Sciatic nerve (tissue), 2 donors: ENCODE measurements around the gene AKT2. TPM values are rescaled to one million over a fixed set of nuclear protein-coding genes. Genes with fewer than 3 reads are reported as not detected.
A peak's percentile ranks its signal among the peaks of the same experiment; 100 is the strongest.

Experiments used
- ATAC-seq: fragments of 200-7000 bp; cut with Tn5 transposase; one replicate; pipeline ENCODE4 v1.9.1; 2020; ENCODE audit warnings: mild to moderate bottlenecking, moderate library complexity
- DNase-seq: peaks from one replicate; pipeline ENCODE4 v3.0.0-alpha.2; 2020; ENCODE audit warnings: low spot score
- intact Hi-C: fragments of 100-400 bp; cut with DNase I; formaldehyde crosslinking; loops from one replicate; pipeline ENCODE4 v1.14.2; 2022
- total RNA-seq: library from RNA; stranded (reverse); fragmentation: NEBNext Ultra II Directional; extraction: Animal tissue kit (Norgen Biotek cat#: 25700); gene quantifications from one replicate; pipeline ENCODE4 v1.2.1, GENCODE V29; 2021
- donor health status: DM: no; HTN: no; CAD: no.
- donor health status: DM: no; HTN: no; CAD: no.

The AKT2 gene
- total RNA-seq, 1 donor from 2014 or later, result 130 TPM

DNA sequence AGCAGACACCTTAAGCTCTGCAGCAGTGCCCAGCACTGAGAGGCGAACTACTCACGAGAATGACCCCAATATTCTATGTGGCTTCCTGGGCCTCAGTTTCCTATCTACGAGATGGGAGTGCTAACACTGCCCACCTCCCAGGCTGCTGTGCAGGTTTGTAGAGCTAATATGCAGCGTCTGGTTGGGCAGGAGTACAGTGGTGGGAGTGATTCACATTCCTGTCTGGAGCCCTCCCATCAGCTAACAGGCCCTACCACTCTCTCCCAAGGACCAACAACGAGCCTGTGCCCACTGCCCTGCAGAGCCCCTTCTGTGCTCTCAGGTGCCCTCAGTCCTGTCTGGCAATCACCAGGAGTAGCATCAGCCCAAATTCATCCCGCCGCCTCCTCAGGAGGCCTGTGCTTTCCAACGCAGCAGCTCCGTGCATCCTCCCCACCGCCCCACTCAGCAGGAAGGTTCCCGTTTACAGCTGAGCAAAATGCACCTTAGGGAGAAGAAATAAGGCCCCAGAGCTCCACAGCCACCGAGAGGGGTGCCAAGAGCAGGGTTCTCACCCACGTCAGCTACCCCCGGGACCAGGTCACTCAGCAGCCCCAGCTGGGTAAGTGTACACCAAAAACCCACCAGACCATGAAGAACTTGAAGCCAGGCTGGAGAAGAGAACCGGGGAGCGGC is 6.6 kb downstream of the AKT2 start:
- no peak for ATAC-seq
- intact Hi-C loops, result no loop called here
- DNase-seq, result no peak

- DNase-seq, result no peak
- no peak for ATAC-seq
- intact Hi-C loops, result no loop called here
Observed at GRCh38 chr19:40277356-40278059, 7.6 kb downstream of the AKT2 start.

DNA sequence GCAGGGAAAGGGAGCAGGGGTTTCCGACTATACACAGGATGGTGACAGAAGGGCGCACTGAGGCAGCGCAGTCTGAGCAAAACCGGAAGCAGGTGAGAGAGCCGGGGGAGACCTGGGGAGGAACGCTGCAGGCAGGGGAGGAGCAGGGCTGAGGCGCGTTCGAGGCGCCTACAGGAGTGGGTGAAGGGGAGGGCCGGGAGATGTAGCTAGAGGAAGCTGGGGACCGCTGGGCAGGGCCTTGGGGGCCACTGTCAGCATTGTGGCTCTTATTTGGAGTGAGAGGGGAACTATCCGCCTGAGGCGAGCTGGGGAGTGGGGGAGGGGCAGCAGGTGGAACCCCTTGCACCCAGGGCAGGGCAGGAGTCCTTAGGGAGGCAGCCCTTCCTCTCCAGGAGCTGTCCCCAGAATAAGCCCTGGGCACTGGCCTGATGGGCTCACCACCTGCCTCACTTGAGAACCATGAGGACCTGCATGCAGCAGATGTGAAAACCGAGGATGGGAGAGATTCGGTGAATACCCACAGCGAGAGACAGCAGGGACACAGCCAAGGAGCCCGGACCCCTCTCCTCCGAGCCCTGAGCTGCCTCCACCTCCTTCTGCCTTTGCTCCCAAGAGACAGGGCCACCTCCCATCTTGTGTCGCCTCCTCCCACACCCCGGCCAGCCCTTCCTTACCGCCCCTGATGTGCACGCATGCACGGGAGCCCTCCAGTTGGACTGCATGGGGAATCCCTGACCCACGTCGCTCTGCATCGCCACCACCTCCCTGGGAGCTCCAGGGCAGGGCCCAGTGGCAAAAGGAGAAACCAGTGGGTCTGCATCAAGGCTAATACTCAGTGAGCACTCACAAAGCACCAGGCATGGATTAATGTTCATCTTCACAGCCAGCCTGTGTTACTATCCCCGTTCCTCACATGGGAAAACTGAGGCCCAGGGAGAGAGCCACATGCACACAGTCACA is 10.3 kb downstream of the AKT2 start:
- DNase-seq (no peak), ATAC-seq (no peak)
- intact Hi-C loops, result loop anchor here (5.0 kb wide), 1 partner anchor 1113 kb away; no protein-coding TSS in a partner anchor

DNA sequence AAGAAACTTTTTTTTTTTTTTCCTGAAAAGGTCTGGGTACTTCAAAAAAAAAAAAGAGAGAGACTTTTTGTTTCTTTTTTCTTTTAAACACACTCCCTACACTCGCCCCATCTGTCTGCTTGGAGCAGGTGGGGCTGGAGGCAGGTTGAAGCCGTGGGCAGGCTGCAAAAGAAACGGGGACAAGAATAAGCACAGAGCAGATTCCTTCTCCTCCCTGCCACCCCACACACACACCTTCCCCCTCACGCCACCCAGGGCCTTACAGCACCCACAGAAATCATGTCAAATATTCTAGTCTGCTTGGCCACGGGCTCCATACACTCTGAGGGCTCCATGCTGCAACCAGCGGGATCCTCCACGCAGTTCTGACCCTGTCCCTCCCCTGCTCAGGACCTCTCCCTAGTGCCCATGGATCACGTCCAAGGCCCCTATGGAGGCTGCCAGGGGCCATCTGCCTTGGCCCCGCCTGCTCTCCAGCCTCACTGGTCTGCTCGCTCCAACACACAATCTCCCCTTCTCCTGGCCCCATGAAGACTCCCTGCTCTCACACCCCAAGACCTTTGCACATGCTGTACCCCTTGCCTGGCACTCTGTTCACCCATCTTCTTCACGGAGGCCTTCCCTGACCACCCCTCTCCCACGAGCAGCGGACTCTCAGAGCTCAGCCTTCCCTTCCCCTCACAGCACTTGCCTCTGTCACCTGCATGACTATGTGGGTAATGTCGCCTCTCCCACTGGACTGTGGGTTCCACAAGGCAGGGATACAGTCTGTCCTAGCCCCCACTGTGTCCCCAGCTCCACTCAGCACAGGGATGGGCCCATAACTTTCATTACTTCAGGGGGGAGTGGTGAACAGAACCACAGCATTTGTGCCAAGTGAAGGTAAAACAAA is 11.4 kb downstream of the AKT2 start:
- intact Hi-C loops, result loop anchor here (5.0 kb wide), 1 partner anchor 1111 kb away; no protein-coding TSS in a partner anchor
- ATAC-seq (peak; percentile 29), DNase-seq (no peak)

DNA sequence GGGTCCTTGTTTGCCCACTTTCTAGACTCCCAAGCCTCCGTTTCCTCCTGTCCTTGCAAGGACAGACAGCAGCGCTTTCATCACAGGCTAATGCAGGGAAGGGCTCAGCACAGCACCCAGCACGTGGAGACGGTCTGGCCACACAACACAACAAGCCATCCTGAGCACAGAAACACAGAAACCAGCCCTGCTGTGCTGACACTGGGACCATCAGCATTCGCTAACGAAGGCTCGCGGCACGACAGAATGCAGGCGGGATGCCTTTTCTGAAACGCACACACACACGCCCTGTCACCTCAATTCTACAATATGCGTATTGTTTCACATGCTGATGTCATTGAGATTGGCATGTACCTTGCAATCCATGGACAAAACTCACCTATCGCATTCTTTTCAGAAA is 12.9 kb downstream of the AKT2 start:
- no peak for DNase-seq
- intact Hi-C loops, result loop anchor here (5.0 kb wide), 1 partner anchor 1110 kb away; no protein-coding TSS in a partner anchor
- ATAC-seq, result no peak

DNA sequence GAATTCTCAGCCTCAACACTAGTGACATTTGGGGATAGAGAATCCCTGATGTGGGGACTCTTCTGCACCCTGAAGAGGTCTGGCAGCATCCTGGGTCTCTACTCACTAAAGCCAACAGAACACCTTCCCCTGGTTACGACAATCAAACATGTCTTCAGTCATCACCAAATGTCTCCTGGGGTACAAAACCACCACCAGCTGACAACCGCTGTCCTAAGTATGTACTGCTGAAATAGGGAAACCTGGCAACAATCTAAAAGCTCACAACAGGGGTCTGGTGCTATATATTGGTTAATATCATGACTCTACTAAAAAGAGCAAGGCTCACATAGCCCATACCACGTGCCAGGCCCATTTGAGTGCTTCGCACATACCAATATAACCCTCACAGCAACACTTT is 13.4 kb downstream of the AKT2 start:
- DNase-seq (no peak), ATAC-seq (no peak)
- intact Hi-C loops, result loop anchor here (5.0 kb wide), 1 partner anchor 1109 kb away; no protein-coding TSS in a partner anchor

- intact Hi-C loops, result loop anchor here (5.0 kb wide), 1 partner anchor 1108 kb away; no protein-coding TSS in a partner anchor
- ATAC-seq, result no peak
Observed at GRCh38 chr19:40270362-40271089, 14.6 kb downstream of the AKT2 start.

DNA sequence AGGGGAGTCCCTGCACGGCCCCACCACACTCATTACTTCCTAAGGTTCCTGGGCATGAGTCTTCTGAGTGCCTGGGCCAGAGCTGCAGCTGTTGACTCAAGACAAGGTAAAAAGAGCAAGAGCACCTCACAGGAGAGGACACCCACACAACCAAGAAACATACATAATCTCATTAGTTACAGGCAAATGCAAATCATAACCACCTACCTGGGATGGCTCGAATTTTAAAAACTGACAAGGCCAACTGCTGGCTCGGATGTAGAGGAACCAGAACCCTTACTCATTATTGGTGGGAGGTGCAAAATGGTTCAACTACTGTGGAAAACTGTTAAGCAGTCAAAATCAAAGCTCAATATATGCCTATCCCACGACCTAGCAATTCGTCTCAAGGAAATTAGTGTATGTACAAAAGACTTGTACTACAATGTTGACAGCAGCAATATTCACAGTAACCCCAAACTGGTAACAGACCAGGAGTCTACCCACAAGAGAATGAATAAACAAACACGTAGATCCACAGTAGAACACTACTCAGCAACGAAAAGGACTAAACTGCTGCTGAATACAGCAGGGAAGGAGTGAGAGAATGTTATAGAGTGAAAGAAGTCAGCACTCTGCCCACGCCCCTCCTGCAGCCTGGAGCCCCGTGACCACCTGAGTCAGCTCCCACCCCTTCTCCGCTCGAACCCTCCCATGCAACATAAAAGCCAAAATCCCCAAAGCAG is 15.8 kb downstream of the AKT2 start:
- intact Hi-C loops, result no loop called here
- DNase-seq (no peak), ATAC-seq (no peak)

More at GRCh38 chr19:40270362-40271089, 14.6 kb downstream of the AKT2 start:
- DNase-seq, result no peak

DNA sequence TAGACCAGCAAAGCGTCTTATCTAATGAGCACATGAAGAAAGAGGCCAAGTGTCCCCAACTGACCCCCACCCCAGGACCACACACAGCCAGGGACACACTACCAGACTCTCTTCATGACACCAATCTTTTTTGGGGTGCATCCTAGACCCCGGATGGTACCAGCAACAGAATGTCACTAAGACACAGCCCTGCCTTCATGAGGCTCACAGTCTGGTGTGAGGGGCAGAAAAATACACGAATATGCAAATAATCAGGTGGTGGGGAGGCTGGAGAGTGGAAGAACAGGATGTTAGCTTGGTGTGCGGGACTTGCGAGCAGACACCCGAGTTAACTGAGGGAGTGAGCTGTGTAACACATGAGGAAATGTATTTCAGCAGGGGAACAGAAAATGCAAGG is 17.5 kb downstream of the AKT2 start:
- intact Hi-C loops, result no loop called here
- ATAC-seq, result no peak

DNA sequence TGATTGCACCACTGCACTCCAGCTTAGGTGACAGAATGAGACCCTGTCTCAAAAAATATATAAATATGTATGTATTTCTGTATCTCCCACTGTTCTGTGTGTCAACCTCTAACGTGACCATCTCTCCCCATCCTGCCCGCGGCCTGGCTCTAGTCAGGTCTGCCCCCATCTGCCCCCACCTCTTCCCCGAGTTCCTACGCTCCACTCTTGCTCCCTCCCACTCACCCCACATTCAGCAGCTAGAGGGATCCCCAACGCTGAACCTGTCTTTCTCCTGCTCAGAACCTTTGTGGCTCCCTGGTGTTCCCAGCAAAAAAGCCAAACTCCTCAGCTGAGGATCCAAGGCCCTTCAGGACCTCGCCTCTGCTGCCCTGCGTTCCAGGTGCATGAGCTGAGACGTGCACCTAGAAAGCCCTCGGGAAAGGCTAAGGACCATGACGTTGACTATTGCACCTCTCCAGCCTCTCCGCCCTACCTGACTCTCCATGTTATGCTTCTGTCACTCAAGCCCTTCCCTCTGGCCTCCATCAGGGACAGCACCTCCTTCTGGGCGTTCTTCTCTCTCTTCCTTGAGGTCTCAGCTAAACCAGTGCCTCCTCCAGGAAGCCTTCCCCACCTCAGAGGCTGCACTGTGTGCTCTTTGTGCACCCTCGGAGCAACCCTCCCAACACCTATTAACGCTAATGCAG is 18.1 kb downstream of the AKT2 start:
- intact Hi-C loops, result no loop called here
- DNase-seq (no peak), ATAC-seq (no peak)

More for the DNA sequence above, 17.5 kb downstream of the AKT2 start:
- DNase-seq, result no peak

- intact Hi-C loops, result no loop called here
Observed at GRCh38 chr19:40266119-40266518, 19.0 kb downstream of the AKT2 start.

DNA sequence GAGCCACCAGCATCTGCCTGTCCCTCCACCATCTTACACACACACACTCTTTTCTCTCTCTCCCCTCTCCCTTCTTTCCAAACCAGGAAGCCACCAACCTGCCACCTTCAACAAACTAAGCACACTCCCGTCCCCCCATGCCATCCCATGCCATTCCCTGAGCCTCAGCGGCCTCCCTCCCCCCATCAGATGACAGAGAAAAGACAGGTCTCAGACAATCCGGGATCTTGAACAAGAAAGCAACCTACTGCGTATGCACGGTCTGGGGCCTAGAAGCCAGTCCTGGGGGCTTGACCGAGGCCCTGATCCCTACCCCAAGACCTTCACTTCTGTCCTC is 19.4 kb downstream of the AKT2 start:
- ATAC-seq, result no peak
- no peak for DNase-seq
- intact Hi-C loops, result no loop called here

More at GRCh38 chr19:40266119-40266518, 19.0 kb downstream of the AKT2 start:
- DNase-seq, result no peak
- ATAC-seq, result no peak

GRCh38 chr19:40265055-40265762 is 19.9 kb downstream of the AKT2 start:
- DNase-seq (no peak), ATAC-seq (no peak)
- intact Hi-C loops, result no loop called here

- ATAC-seq, result no peak
- no peak for DNase-seq
- intact Hi-C loops, result no loop called here
Observed at GRCh38 chr19:40264314-40265054, 20.7 kb downstream of the AKT2 start.
